Measurements from ENCODE around the gene CYP4F11. TPM values are rescaled to one million over a fixed set of nuclear protein-coding genes. Genes with fewer than 3 reads are reported as not detected.
A peak's percentile ranks its signal among the peaks of the same experiment; 100 is the strongest.
"Not testable (repeated sequence)": the region's sequence is repeated elsewhere in the genome, so short reads cannot be mapped to it uniquely, and the experiment has no call there.

CYP4F11 gene
- total RNA-seq, 1 donor from 2014 or later = 0.27 TPM

DNA sequence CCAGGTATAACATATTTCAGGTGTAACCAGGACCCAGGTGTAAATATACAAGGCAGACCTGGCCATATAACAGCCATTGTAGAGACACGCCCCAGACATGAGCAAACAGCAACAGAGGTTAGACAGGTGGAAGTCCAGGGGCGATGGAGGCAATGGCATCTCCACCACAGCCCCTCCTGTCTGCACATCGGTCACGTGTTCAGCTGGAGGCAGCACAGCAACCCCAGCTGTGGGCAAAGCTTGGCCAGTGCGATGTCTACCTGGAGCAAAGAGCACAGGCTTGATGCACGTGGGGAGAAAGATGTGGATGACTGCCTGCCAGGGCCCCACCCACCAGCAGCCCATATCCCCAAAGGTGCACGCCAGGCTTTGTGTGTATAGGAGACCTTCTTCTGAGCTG lies 40.9 kb downstream of the CYP4F11 start:
- ATAC-seq = no peak
- intact Hi-C loops (cut with micrococcal nuclease) = no loop called here
- DNase-seq = no peak

DNA sequence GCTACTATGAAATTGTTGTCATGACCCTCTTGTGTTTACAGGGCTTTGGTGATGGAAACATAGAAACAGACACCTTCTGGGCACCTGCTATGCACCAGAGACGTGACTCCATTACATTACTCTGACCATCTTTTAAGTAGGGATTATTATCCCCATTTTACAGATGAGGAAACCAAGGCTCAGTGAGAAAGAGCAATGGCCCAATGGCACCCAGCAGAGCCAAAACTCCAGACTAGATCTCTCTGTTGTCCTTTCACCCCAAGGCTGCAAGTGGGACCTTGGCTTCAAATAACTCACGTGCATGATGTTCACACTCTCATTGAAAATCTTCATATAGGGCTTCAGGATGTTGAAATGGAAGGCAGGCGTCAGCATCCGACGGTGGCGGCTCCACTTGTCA lies 42.3 kb downstream of the CYP4F11 start:
- intact Hi-C loops (cut with micrococcal nuclease) = no loop called here
- DNase-seq = no peak
- ATAC-seq = no peak

DNA sequence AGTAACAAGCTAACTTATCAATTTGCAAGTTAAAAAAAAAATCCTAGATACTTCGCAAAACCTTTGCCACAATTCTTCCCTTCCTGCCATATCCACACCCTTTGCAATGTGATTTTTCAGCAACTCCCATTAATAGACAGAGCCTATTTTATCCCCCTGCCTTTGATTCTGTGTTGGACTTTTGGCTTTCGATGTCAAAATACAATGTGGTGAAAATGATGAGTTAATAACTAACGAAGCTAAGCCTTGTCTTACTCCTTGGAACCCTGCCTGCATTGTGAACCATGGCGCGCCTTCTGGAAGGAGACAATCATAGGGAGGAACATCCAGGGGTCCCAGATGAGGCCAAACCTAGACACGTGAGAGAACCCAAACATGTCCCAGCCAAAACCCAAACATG lies 42.9 kb downstream of the CYP4F11 start:
- ATAC-seq (no peak), DNase-seq (no peak)
- intact Hi-C loops (cut with micrococcal nuclease) = no loop called here

DNA sequence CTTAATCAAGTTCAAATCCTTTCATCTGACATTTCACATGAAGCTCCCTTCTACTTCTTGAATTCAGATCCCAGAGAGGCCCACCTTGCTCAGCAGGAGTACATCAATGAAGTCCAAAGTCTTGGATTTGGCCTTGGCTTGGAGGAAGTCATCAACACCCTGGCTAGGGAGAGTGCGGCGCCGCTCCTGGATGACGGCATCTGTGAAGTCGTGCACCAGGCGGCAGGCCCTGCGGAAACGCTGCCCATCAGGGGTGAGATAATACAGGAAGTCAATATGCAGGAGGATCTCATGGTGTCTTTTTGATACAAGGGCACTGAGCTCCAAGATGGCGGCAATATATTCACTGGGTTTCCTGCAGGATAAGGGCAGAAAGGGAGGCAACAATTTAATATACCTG lies 45.0 kb downstream of the CYP4F11 start:
- intact Hi-C loops (cut with micrococcal nuclease); ATAC-seq; DNase-seq: not testable (repeated sequence)

DNA sequence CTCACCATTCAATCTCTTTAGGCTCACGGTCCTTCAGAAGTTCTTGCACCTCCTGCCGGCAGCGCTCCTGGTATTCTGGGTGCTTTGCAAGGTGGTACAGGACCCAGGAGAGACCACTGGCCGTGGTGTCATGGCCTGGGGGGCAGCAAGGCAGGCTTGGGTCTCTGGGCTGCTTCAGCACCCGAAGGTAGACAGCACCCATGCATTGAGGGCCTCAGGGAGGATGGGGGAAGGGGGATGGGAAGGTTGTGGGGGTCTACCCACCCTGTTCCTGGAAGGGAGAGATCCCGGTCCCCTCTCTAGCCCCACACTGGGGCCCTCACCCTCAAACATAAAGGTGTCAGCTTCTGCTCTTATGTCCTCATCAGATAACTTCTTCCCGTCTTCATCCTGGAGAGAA lies 48.4 kb downstream of the CYP4F11 start:
- intact Hi-C loops (cut with micrococcal nuclease) = no loop called here
- DNase-seq (no peak), ATAC-seq (no peak)

DNA sequence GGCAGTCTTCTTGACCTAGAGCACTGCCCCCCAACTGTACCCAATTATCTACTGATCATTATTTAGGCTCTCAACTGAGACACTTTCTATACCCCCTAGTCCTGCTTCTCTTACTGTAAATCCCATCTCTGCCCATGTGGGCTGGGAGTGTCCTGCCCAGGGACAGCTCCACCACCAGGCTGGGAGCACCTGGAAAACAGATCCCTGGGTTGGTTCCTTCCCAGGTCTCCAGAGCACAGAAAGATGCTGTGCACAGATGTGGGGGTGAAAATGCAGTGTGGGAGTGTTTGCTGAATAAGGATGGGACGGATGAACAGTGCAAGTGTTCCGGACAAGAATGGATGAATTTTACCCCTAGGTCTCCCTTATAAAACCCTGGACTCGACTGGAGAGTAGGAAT lies 49.2 kb downstream of the CYP4F11 start:
- intact Hi-C loops (cut with micrococcal nuclease) = no loop called here
- ATAC-seq (no peak), DNase-seq (no peak)

DNA sequence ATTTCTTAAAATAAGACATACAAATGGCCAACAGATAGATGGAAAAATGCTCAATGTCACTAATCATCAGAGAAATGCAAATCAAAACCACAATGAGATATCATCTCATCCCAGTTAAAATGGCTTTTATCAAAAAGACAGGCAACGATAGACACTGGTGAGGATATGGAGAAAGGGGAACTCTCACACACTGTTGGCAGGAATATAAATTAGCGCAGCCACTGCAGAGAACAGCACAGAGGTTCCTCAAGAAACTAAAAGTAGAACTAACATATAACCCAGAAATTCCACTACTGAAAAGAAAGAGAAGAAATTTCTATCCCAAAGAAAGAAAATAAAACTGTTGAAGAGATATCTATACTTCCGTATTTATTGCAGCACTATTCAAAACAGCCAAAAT lies 51.0 kb downstream of the CYP4F11 start:
- DNase-seq; ATAC-seq; intact Hi-C loops (cut with micrococcal nuclease): not testable (repeated sequence)

DNA sequence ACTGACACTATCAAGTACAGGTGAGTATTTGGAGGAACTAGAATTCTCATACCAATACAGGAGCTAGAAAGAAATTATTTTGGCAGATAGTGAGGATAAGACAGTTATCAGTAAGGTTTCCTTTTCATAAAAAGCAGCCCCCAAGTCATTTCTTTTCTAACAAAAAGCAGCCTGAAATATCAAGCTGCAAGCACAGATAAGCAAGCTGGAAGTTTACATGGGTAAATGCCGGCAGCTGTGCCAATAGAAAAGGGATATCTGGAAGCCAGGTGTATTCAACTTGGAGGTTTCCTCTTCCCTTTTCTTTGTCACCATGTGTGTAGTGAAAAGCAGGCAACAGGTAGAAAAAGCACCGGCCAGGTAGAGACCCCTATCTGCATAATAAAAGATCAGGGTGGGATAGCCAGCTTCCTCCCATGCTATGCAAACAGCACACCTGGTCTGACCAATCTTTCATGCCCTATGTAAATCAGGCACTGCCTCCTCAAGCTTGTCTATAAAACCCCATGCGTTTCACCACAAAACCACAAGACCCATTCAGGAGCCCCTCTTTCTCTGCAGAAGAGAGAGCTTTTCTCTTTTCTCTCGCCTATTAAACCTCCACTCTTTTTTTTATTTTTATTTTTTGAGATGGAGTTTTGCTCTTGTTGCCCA lies 59.4 kb downstream of the CYP4F11 start:
- DNase-seq (no peak), ATAC-seq (no peak)
- intact Hi-C loops (cut with micrococcal nuclease) = no loop called here

DNA sequence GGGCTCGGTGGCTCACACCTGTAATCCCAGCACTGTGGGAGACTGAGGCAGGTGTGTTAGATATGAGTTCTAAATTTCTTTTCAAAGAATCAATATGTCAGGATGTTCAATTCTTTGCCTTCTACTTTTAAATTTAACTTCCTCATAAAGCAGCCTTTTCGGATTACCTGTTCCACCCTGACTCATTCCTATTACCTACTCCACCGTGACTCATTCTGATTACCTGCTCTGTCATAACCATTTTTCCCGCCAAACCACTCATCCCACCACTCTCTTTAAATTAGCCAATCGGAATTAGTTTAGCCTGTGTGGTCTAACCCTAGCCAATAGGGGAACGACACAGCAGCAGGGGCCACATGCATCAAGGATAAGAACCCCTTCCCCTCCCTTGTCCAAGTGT lies 60.6 kb downstream of the CYP4F11 start:
- ATAC-seq; intact Hi-C loops (cut with micrococcal nuclease); DNase-seq: not testable (repeated sequence)

DNA sequence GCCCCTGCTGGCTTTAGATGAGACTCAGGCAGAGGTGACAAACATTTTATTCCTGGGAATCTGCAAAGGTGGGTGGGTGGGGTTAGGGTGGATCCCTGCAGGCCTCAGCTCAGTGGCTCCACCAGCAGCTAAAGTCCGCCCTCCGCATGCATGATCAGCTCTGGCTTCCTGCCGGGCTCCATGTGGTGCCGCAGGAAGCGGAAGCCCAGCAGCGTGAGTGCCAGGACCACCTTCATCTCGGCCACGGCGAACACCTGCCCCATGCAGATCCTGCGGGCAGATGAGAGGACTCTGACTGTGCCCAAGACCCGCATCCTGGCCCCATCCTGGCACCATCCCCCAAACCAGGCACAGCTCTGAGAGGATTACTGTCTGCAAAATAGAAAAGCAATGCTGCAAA lies 62.8 kb downstream of the CYP4F11 start:
- intact Hi-C loops (cut with micrococcal nuclease) = no loop called here
- no peak for ATAC-seq
- DNase-seq = no peak

DNA sequence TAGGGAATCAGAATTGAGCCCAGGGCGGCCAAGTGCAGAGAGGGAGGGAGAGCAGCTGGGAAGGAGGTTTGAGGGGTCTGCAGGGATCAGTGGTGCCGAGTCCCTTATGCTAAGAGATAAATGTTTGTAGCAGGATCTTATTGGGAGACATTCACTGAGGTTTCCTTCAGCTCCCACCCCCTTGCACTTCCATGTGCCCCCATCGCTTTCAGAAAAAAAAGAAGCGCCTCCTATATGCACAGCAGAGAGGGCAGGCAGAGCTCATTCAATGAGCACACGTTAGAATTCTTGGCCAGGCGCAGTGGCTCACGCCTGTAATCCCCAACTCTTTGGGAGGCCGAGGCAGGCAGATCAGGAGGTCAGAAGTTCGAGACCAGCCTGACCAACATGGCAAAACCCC lies 64.5 kb downstream of the CYP4F11 start:
- intact Hi-C loops (cut with micrococcal nuclease) = no loop called here
- ATAC-seq (no peak), DNase-seq (no peak)

DNA sequence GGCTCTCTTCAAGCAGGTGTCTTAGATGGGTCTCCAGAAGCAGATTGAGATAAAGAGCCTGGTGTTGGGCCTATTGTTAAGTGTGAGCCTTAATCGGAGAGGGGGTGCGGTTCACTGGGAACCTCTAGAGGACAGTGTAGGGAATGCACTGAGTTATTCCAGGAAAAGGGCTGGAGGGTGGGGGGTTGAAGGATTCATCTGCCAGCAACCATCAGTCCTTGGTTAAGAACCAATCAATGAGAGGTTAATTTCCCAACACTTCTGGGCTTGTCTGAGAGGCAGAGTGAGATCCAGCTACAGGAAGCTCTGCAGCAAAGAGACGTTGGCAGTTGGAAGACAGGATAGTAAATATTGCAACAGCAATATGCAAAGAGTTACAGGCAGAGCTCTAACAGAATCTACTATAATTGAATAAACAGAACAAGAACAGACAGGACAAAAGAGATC lies 65.2 kb downstream of the CYP4F11 start:
- DNase-seq (no peak), ATAC-seq (peak; percentile 50)
- intact Hi-C loops (cut with micrococcal nuclease) = no loop called here

DNA sequence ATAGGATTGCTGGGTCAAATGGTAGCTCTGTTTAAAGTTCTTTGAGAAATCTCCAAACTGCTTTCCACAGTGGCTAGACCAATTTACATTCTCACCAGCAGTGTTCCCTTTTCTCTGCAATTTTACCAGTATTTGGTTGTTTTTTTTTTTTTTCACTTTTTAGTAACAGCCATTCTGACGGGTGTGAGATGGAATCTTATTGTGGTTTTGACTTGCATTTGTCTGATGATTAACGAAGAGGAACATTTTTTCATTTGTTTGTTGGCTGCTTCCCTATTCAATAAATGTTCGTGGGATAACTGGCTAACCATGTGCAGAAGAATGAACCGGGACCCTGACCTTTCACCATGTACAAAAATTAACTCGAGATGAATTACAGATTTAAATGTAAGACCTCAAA lies 67.7 kb downstream of the CYP4F11 start:
- DNase-seq = no peak
- intact Hi-C loops (cut with micrococcal nuclease) = loop anchor here (2.0 kb wide), 1 partner anchor 238 kb away; no protein-coding TSS in a partner anchor
- ATAC-seq = no peak

DNA sequence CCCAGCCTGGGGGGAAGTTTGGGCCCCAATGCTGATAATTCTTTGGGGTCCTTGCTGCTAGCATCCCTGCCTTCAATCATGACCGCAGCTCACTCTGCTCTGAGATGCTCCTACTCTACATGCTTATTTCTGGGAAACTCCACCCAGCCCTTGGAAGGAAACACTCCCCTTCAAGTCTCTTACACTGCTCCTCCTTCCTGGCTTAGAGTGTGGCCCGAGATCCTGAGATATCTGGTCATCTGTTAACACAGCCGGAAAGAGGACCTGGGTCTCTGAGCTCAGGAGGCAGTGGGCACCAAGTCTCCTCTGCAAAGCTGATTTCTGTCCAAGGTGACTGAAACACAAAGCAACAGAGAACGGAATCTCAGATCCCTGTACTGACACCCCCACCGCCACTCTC lies 69.5 kb downstream of the CYP4F11 start:
- intact Hi-C loops (cut with micrococcal nuclease) = no loop called here
- DNase-seq = no peak
- no peak for ATAC-seq

DNA sequence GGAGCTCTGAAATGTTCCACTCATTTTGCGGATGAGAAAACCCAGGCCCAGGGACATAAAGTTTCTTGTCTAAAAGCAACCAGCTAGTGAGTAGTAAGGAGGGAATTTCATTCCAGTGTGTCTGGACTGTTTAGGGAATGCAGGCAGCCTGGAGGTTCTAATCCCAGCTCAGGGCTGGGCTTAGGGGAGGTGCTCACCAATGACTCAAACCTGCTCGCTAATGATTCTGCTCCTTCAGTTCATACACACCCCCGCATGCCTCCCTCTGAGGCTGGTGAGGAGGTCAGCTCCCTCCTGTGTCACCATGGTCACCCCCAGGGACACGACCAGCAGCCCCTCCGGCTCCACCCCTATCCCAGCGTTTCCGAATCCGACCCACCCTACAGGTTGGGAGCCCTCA lies 71.1 kb downstream of the CYP4F11 start:
- intact Hi-C loops (cut with micrococcal nuclease) = no loop called here
- ATAC-seq = no peak
- DNase-seq = no peak

DNA sequence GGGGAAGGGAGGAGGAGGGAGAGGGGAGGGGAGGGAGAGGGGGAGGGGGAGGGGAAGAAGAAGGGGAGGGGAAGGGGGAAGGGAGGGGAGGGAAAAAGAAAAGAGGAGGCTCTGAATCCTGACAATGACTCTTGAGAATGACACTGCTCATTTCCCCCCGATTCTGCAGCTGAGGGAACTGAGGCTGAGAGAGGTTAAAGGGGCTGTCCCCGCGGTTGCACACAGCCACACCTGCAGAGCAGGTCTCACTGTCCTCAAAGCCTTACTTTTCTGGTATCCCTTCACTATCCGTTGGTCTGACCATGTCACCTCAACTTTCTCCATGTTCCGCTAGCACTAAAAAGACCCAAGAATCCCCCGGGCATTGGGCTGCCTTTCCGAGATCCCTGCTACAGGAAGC lies 71.9 kb downstream of the CYP4F11 start:
- intact Hi-C loops (cut with micrococcal nuclease) = no loop called here
- ATAC-seq (no peak), DNase-seq (no peak)

Other genes starting within 250 kb of the CYP4F11 start
- gene OR10H2, start 206.5 kb downstream of the CYP4F11 start, total RNA-seq = not detected
- gene OR10H3, start 196.5 kb downstream of the CYP4F11 start, total RNA-seq = not detected
- gene OR10H5, start 146.9 kb downstream of the CYP4F11 start, total RNA-seq = not detected
- not detected for gene OR10H1, start 118.9 kb downstream of the CYP4F11 start, total RNA-seq
- not detected for gene CYP4F2, start 36.5 kb downstream of the CYP4F11 start, total RNA-seq
- gene OR10H4, start 14.5 kb upstream of the CYP4F11 start, total RNA-seq = not detected
- 72.6 TPM for gene TPM4, start 142.0 kb upstream of the CYP4F11 start, total RNA-seq
- gene RAB8A, start 177.4 kb upstream of the CYP4F11 start, total RNA-seq = 16.4 TPM
- gene HSH2D, start 209.2 kb upstream of the CYP4F11 start, total RNA-seq = 0.37 TPM
- not detected for gene CIB3, start 239.0 kb upstream of the CYP4F11 start, total RNA-seq

Measured in left ventricle myocardium superior (tissue), 1 donor.